HG03520 (cell line): ENCODE data around the gene SPOCK2.
"Not testable (repeated sequence)": the region's sequence is repeated elsewhere in the genome, so short reads cannot be mapped to it uniquely, and the experiment has no call there.

Experiments used
- ATAC-seq: cut with Tn5 transposase; IDR thresholded peaks from one replicate; pipeline ENCODE4 v1.9.1; 2021; ENCODE audit warnings: mild to moderate bottlenecking, moderate library complexity; ENCODE audit not compliant: unreplicated experiment

The SPOCK2 gene

GRCh38 chr10:72108004-72108370 is 19.6 kb upstream of the SPOCK2 start:
- ATAC-seq: not testable (repeated sequence)

GRCh38 chr10:72107325-72108003 is 19.1 kb upstream of the SPOCK2 start:
- no peak for ATAC-seq

GRCh38 chr10:72106896-72107295 is 18.5 kb upstream of the SPOCK2 start:
- ATAC-seq: no peak

- ATAC-seq: no peak
Observed at GRCh38 chr10:72106154-72106849, 18.0 kb upstream of the SPOCK2 start.

GRCh38 chr10:72105710-72106109 is 17.4 kb upstream of the SPOCK2 start:
- no peak for ATAC-seq

- no peak for ATAC-seq
Observed at GRCh38 chr10:72105098-72105475, 16.7 kb upstream of the SPOCK2 start.

- ATAC-seq: no peak
Observed at GRCh38 chr10:72104472-72105097, 16.2 kb upstream of the SPOCK2 start.

GRCh38 chr10:72099600-72099921 is 11.2 kb upstream of the SPOCK2 start:
- no peak for ATAC-seq

- ATAC-seq: no peak
Observed at GRCh38 chr10:72098836-72099599, 10.7 kb upstream of the SPOCK2 start.

- ATAC-seq: no peak
Observed at GRCh38 chr10:72098301-72098835, 10.0 kb upstream of the SPOCK2 start.

GRCh38 chr10:72097448-72098300 is 9.3 kb upstream of the SPOCK2 start:
- no peak for ATAC-seq

GRCh38 chr10:72096115-72097000 is 8.0 kb upstream of the SPOCK2 start:
- no peak for ATAC-seq

GRCh38 chr10:72095195-72095594 is 6.8 kb upstream of the SPOCK2 start:
- no peak for ATAC-seq

GRCh38 chr10:72094574-72094973 is 6.2 kb upstream of the SPOCK2 start:
- no peak for ATAC-seq

- ATAC-seq: no peak
Observed at GRCh38 chr10:72093450-72093849, 5.1 kb upstream of the SPOCK2 start.

GRCh38 chr10:72092987-72093386 is 4.6 kb upstream of the SPOCK2 start:
- no peak for ATAC-seq

GRCh38 chr10:72092171-72092924 is 4.0 kb upstream of the SPOCK2 start:
- no peak for ATAC-seq

- no peak for ATAC-seq
Observed at GRCh38 chr10:72090326-72090725, 2.0 kb upstream of the SPOCK2 start.

- ATAC-seq: no peak
Observed at GRCh38 chr10:72089618-72090017, 1.3 kb upstream of the SPOCK2 start.
